Kidney epithelial cell (primary cell): ENCODE results near the gene KAT6B. TPM values are rescaled to one million over a fixed set of nuclear protein-coding genes. Genes with fewer than 3 reads are reported as not detected.

Source experiments
- DNase-seq: peaks from one replicate; pipeline ENCODE4 v3.0.0-alpha.2; 2010; ENCODE audit warnings: low read depth
- H3K27me3 ChIP-seq: 2 replicates; pipeline ENCODE4 v1.6.0; 2011; ENCODE audit warnings: low read length; ENCODE audit not compliant: control insufficient read depth, insufficient read depth
- H3K36me3 ChIP-seq: 2 replicates; pipeline ENCODE4 v1.5.1; 2011; ENCODE audit warnings: low read length; ENCODE audit not compliant: control insufficient read depth, insufficient read depth
- H3K4me3 ChIP-seq: 2 replicates; pipeline ENCODE4 v1.5.1; 2011; ENCODE audit warnings: low read depth, mild to moderate bottlenecking, control low read depth, low read length
- total RNA-seq: library from RNA; depleted of rRNA; stranded (reverse); fragments of >200 nt; gene quantifications from 2 replicates; pipeline ENCODE4 v1.2.3, GENCODE V29; 2015
- TF ChIP-seq, protein P1 (sequence below): IDR thresholded peaks from 2 replicates; pipeline ENCODE4 v1.5.1; 2011; ENCODE audit warnings: mild to moderate bottlenecking, moderate library complexity, low read length, control low read depth, inconsistent platforms; ENCODE audit not compliant: insufficient read depth, poor library complexity, severe bottlenecking

Gene KAT6B
- total RNA-seq, 1 donor from 2014 or later: 8.0 TPM

DNA sequence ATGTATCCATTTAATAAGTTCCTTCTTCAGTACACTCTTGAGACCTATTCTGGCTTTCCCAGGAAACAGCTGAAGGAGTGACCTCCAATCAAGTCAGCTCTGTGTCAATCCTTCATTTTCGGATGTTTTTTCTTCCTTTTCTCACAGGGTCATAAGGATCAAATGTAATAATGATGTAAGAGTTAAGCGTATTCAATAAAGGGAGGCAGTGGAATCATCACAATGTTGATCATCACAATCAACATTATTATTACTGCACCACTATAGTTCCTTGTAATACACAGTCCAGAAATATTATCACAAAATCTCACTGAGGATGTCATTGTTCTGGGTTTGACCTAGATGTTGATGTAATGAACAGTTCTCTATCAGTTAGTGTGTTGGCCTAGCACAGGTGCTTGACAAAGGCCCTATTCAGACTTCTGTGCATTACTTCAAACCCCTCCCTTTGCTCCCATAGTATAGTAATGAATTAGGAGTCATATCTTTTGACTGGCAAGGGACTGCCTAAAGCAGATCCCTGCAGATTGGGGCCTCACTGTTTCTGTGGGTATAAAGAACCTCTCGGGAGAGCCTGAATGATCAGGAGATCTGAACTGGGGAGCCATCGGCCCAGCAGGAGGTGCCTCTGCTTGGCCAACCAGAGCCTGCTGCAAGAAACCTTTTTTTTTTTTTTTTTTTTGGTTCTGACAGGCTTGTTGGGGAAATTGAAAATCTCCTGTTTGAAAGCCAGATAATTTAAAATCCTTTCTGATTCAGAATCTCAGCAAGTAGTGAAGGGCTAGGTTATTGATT lies 100.6 kb downstream of the KAT6B start:
- DNase-seq: no peak
- H3K27me3 ChIP-seq: no peaks in the 10 kb centered on the region
- no peaks in the 10 kb centered on the region for H3K36me3 ChIP-seq
- TF ChIP-seq, protein P1, sequence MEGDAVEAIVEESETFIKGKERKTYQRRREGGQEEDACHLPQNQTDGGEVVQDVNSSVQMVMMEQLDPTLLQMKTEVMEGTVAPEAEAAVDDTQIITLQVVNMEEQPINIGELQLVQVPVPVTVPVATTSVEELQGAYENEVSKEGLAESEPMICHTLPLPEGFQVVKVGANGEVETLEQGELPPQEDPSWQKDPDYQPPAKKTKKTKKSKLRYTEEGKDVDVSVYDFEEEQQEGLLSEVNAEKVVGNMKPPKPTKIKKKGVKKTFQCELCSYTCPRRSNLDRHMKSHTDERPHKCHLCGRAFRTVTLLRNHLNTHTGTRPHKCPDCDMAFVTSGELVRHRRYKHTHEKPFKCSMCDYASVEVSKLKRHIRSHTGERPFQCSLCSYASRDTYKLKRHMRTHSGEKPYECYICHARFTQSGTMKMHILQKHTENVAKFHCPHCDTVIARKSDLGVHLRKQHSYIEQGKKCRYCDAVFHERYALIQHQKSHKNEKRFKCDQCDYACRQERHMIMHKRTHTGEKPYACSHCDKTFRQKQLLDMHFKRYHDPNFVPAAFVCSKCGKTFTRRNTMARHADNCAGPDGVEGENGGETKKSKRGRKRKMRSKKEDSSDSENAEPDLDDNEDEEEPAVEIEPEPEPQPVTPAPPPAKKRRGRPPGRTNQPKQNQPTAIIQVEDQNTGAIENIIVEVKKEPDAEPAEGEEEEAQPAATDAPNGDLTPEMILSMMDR: no peak
- H3K4me3 ChIP-seq: no peak overlapping the region

GRCh38 chr10:74927701-74928100 lies 101.3 kb downstream of the KAT6B start:
- TF ChIP-seq, protein P1: no peak
- DNase-seq: no peak
- no peaks in the 10 kb centered on the region for H3K27me3 ChIP-seq

GRCh38 chr10:74928742-74929191 lies 102.4 kb downstream of the KAT6B start:
- Histone ChIP-seq H3K27me3 (no peaks in the 10 kb centered on the region), H3K4me3 (no peak overlapping the region), H3K36me3 (no peaks in the 10 kb centered on the region)
- DNase-seq: no peak
- TF ChIP-seq, protein P1: no peak

More at GRCh38 chr10:74927701-74928100, 101.3 kb downstream of the KAT6B start:
- no peak overlapping the region for H3K4me3 ChIP-seq
- no peaks in the 10 kb centered on the region for H3K36me3 ChIP-seq

- no peak for DNase-seq
- TF ChIP-seq, protein P1: no peak
- H3K27me3 ChIP-seq: no peaks in the 10 kb centered on the region
- H3K36me3 ChIP-seq: no peaks in the 10 kb centered on the region
- no peak overlapping the region for H3K4me3 ChIP-seq
Observed at GRCh38 chr10:74929197-74929596, 102.8 kb downstream of the KAT6B start.

- H3K36me3 ChIP-seq: no peaks in the 10 kb centered on the region
- DNase-seq: no peak
- no peaks in the 10 kb centered on the region for H3K27me3 ChIP-seq
- H3K4me3 ChIP-seq: no peak overlapping the region
- TF ChIP-seq, protein P1: no peak
Observed at GRCh38 chr10:74930965-74931364, 104.6 kb downstream of the KAT6B start.
